HepG2 (cell line): ENCODE data around the gene ANKS4B. TPM values are rescaled to one million over a fixed set of nuclear protein-coding genes. Genes with fewer than 3 reads are reported as not detected.

ENCODE experiments used
- ARNTL ChIP-seq: sonication (generic); formaldehyde crosslinking; IDR thresholded peaks from 2 replicates; pipeline ENCODE4 v1.4.0; 2020; ENCODE audit warnings: mild to moderate bottlenecking, missing genetic modification reagents
- ATF3 ChIP-seq: sonication (generic); formaldehyde crosslinking; IDR thresholded peaks from 2 replicates; pipeline ENCODE4 v1.4.0; 2020; ENCODE audit warnings: missing genetic modification reagents
- CBX5 ChIP-seq: sonication (generic); formaldehyde crosslinking; IDR thresholded peaks from 2 replicates; pipeline ENCODE4 v1.4.0; 2020; ENCODE audit warnings: missing genetic modification reagents, borderline replicate concordance
- CREM ChIP-seq, 2 experiments: sonication (generic) in 1 of 2; formaldehyde crosslinking in 1 of 2; IDR thresholded peaks; 2 replicates each; pipeline versions ENCODE4 v1.4.0 to v1.6.1; 2016 to 2020; ENCODE audit warnings: antibody characterized with exemption in 1 of 2, mild to moderate bottlenecking in 1 of 2, missing genetic modification reagents in 1 of 2
- DPF2 ChIP-seq: sonication (generic); formaldehyde crosslinking; IDR thresholded peaks from 2 replicates; pipeline ENCODE4 v1.4.0; 2020; ENCODE audit warnings: mild to moderate bottlenecking, low read depth, missing genetic modification reagents, borderline replicate concordance
- GLMP ChIP-seq: sonication (generic); formaldehyde crosslinking; IDR thresholded peaks from 2 replicates; pipeline ENCODE4 v1.9.0; 2021; ENCODE audit warnings: missing genetic modification reagents, mild to moderate bottlenecking, borderline replicate concordance
- GTF3A ChIP-seq: sonication (generic); formaldehyde crosslinking; conservative IDR thresholded peaks from 2 replicates; pipeline ENCODE4 v1.4.0; 2020; ENCODE audit warnings: mild to moderate bottlenecking, missing genetic modification reagents
- HIVEP1 ChIP-seq: sonication (generic); formaldehyde crosslinking; IDR thresholded peaks from 2 replicates; pipeline ENCODE4 v1.4.0; 2020; ENCODE audit warnings: mild to moderate bottlenecking, missing genetic modification reagents
- HNRNPK ChIP-seq: fragments of 200-400 bp; formaldehyde crosslinking; IDR thresholded peaks from 2 replicates; pipeline ENCODE4 v1.6.1; 2018; ENCODE audit warnings: low read length, low read depth, moderate library complexity, mild to moderate bottlenecking; ENCODE audit not compliant: poor library complexity, severe bottlenecking
- HNRNPLL ChIP-seq: fragments of 200-400 bp; formaldehyde crosslinking; IDR thresholded peaks from 2 replicates; pipeline ENCODE4 v1.6.1; 2017; ENCODE audit warnings: mild to moderate bottlenecking, low read depth, low read length; ENCODE audit not compliant: poor library complexity, severe bottlenecking
- NCOR1 ChIP-seq: fragments of 200-600 bp; sonication (generic); IDR thresholded peaks from 2 replicates; pipeline ENCODE4 v1.7.0; 2017; ENCODE audit warnings: antibody characterized with exemption, low read length, borderline replicate concordance
- NFYC ChIP-seq: IDR thresholded peaks from 2 replicates; pipeline ENCODE4 v1.6.1; 2016; ENCODE audit warnings: missing genetic modification reagents, missing compliant biosample characterization
- NPAS2 ChIP-seq: sonication (generic); formaldehyde crosslinking; IDR thresholded peaks from 2 replicates; pipeline ENCODE4 v1.8.0; 2022; ENCODE audit warnings: mild to moderate bottlenecking, missing genetic modification reagents, borderline replicate concordance
- PHF21A ChIP-seq: sonication (generic); formaldehyde crosslinking; IDR thresholded peaks from 2 replicates; pipeline ENCODE4 v1.5.0; 2020; ENCODE audit warnings: mild to moderate bottlenecking, missing genetic modification reagents
- PRDM4 ChIP-seq: sonication (generic); formaldehyde crosslinking; IDR thresholded peaks from 2 replicates; pipeline ENCODE4 v1.9.0; 2021; ENCODE audit warnings: missing genetic modification reagents, borderline replicate concordance
- RELA ChIP-seq: sonication (generic); formaldehyde crosslinking; IDR thresholded peaks from 2 replicates; pipeline ENCODE4 v1.4.0; 2020; ENCODE audit warnings: missing genetic modification reagents
- RORA ChIP-seq: sonication (generic); formaldehyde crosslinking; IDR thresholded peaks from 2 replicates; pipeline ENCODE4 v1.5.0; 2020; ENCODE audit warnings: mild to moderate bottlenecking, missing genetic modification reagents, moderate library complexity
- THAP11 ChIP-seq: IDR thresholded peaks from 2 replicates; pipeline ENCODE4 v1.6.1; 2016; ENCODE audit warnings: missing biosample characterization, missing genetic modification reagents
- TSC22D2 ChIP-seq: sonication (generic); formaldehyde crosslinking; IDR thresholded peaks from 2 replicates; pipeline ENCODE4 v1.5.1; 2020; ENCODE audit warnings: missing genetic modification reagents, mild to moderate bottlenecking, borderline replicate concordance
- U2AF1 ChIP-seq: fragments of 200-400 bp; formaldehyde crosslinking; optimal IDR thresholded peaks from 2 replicates; pipeline ENCODE3; 2017; ENCODE audit warnings: mild to moderate bottlenecking, low read depth, low read length
- ZNF317 ChIP-seq: sonication (generic); formaldehyde crosslinking; IDR thresholded peaks from 2 replicates; pipeline ENCODE4 v1.5.0; 2020; ENCODE audit warnings: mild to moderate bottlenecking, missing genetic modification reagents
- ZNF382 ChIP-seq: sonication (generic); formaldehyde crosslinking; IDR thresholded peaks from 2 replicates; pipeline ENCODE4 v1.5.0; 2020; ENCODE audit warnings: missing genetic modification reagents, mild to moderate bottlenecking, borderline replicate concordance
- ZNF513 ChIP-seq: sonication (generic); formaldehyde crosslinking; conservative IDR thresholded peaks from 2 replicates; pipeline ENCODE4 v1.5.0; 2020; ENCODE audit warnings: missing genetic modification reagents
- polyA plus RNA-seq, 8 experiments: library from polyadenylated mRNA; depleted of rRNA in 3 of 8; stranded (reverse) in 7 of 8; unstranded in 1 of 8; fragments of >200 nt; fragmentation: Illumina TruSeq in 4 of 8; extraction: Trizol in 4 of 8; gene quantifications; 2 replicates each; pipeline versions ENCODE4 v1.2.1 to v1.2.3, GENCODE V29; 2011 to 2016; ENCODE audit warnings: low read depth in 4 of 8, missing spikeins in 1 of 8, mixed read lengths in 1 of 8; ENCODE audit not compliant: insufficient read depth in 1 of 8
- total RNA-seq, 5 experiments: library from RNA; depleted of rRNA; stranded (reverse); fragments of >200 nt; fragmentation: Illumina TruSeq; extraction: Trizol; gene quantifications; 2 replicates each; pipeline ENCODE4 v1.2.3, GENCODE V29; 2016; ENCODE audit warnings: low read depth in 1 of 5

Gene ANKS4B
- total and polyA plus RNA-seq, 2 of the 13 experiments (the other 11 are each of a cell fraction or from before 2014, with no cell fraction given), result 6.5 to 30.0 TPM

- TF ChIP-seq RELA (CRISPR knock-in tag), result 0 out of 2 replicates have a peak, but pooled peaks have one; percentile 32
- no peak; the same call in 1 of the 2 replicates for TF ChIP-seq CREM (IDR thresholded peaks at IDR 0.05)
- TF ChIP-seq CREM (CRISPR knock-in tag; IDR thresholded peaks at IDR 0.05), result no peak
- TF ChIP-seq ZNF382 (CRISPR knock-in tag), result no peak
- TF ChIP-seq ATF3, result 0 out of 2 replicates have a peak, but pooled peaks have one; percentile 16
- no peak for TF ChIP-seq DPF2 (CRISPR knock-in tag)
- no peak for TF ChIP-seq ZNF513 (CRISPR knock-in tag)
- TF ChIP-seq PRDM4, result no peak
- no peak; the same call in none of the 2 replicates for TF ChIP-seq THAP11
- no peak for TF ChIP-seq U2AF1
- TF ChIP-seq NCOR1, result 0 out of 2 replicates have a peak, but pooled peaks have one; percentile 3
- TF ChIP-seq HIVEP1 (CRISPR knock-in tag), result peak; percentile 69; the same call in 1 of the 2 replicates
- TF ChIP-seq ARNTL (CRISPR knock-in tag), result 0 out of 2 replicates have a peak, but pooled peaks have one; percentile 58
- no peak for TF ChIP-seq RORA (CRISPR knock-in tag)
- 0 out of 2 replicates have a peak, but pooled peaks have one; percentile 34 for TF ChIP-seq CBX5 (CRISPR knock-in tag)
- no peak for TF ChIP-seq GLMP
- TF ChIP-seq GTF3A, result no peak
- no peak for TF ChIP-seq TSC22D2
- no peak for TF ChIP-seq HNRNPLL
- peak; percentile 17; the same call in 1 of the 2 replicates for TF ChIP-seq PHF21A (CRISPR knock-in tag)
- TF ChIP-seq HNRNPK, result no peak
- no peak for TF ChIP-seq NPAS2 (CRISPR knock-in tag)
- TF ChIP-seq ZNF317 (CRISPR knock-in tag), result 0 out of 2 replicates have a peak, but pooled peaks have one; percentile 40
- peak; percentile 21; the same call in 1 of the 2 replicates for TF ChIP-seq NFYC (CRISPR knock-in tag)
Observed at GRCh38 chr16:21263640-21264570, 30.4 kb downstream of the ANKS4B start (continued).
